CD8-positive, alpha-beta memory T cell (primary cell): ENCODE measurements around the gene LCP1. TPM values are rescaled to one million over a fixed set of nuclear protein-coding genes. Genes with fewer than 3 reads are reported as not detected.
A peak's percentile ranks its signal among the peaks of the same experiment; 100 is the strongest.

Experiments used
- CTCF ChIA-PET: fragments of 350-600 bp; sonication (Branson Sonifier 250); formaldehyde crosslinking; loops from one replicate; lab custom pipeline; 2021; ENCODE audit warnings: antibody characterized with exemption; lab: Charles Lee
- POLR2A ChIA-PET: fragments of 350-600 bp; sonication (Branson Sonifier 250); formaldehyde crosslinking; loops from one replicate; lab custom pipeline; 2021; ENCODE audit warnings: antibody characterized with exemption; lab: Charles Lee
- DNase-seq, 5 donors: peaks; one replicate each; pipeline versions ENCODE4 v3.0.0 to v3.0.0-alpha.2; 2020 to 2022; ENCODE audit warnings: mixed read lengths in 1 of 5
- H3K27ac ChIP-seq: one replicate; pipeline ENCODE4 v1.7.0; 2013; ENCODE audit warnings: low read depth, mild to moderate bottlenecking, low read length, moderate library complexity
- H3K27me3 ChIP-seq: 2 replicates; pipeline ENCODE4 v1.7.0; 2013; ENCODE audit warnings: low read length, mild to moderate bottlenecking; ENCODE audit not compliant: insufficient read depth, poor library complexity, severe bottlenecking
- H3K36me3 ChIP-seq: 2 replicates; pipeline ENCODE4 v1.7.0; 2013; ENCODE audit warnings: mild to moderate bottlenecking, low read length, moderate library complexity; ENCODE audit not compliant: insufficient read depth
- H3K4me1 ChIP-seq: 2 replicates; pipeline ENCODE4 v1.7.0; 2013; ENCODE audit warnings: mild to moderate bottlenecking, low read length, moderate library complexity; ENCODE audit not compliant: insufficient read depth
- H3K4me3 ChIP-seq: 2 replicates; pipeline ENCODE4 v1.7.0; 2013; ENCODE audit warnings: mild to moderate bottlenecking, low read length
- H3K9me3 ChIP-seq: 2 replicates; pipeline ENCODE4 v1.7.0; 2013; ENCODE audit warnings: mild to moderate bottlenecking, low read length
- H3K27ac Mint-ChIP-seq, 8 donors: one replicate each; pipeline ENCODE4 v1.8.0; 2020 to 2021; ENCODE audit warnings: mixed read lengths in 8 of 8, mild to moderate bottlenecking in 6 of 8, inconsistent platforms in 3 of 8, moderate library complexity in 3 of 8
- H3K27me3 Mint-ChIP-seq, 2 donors: one replicate each; pipeline ENCODE4 v1.8.0; 2020 to 2021; ENCODE audit warnings: mixed read lengths in 2 of 2, mild to moderate bottlenecking in 1 of 2, moderate library complexity in 1 of 2
- H3K36me3 Mint-ChIP-seq, 3 donors: one replicate each; pipeline ENCODE4 v1.8.0; 2020 to 2021; ENCODE audit warnings: mixed read lengths in 3 of 3, inconsistent platforms in 1 of 3, mild to moderate bottlenecking in 1 of 3
- H3K4me1 Mint-ChIP-seq, 3 donors: one replicate each; pipeline ENCODE4 v1.8.0; 2020 to 2021; ENCODE audit warnings: mixed read lengths in 3 of 3, inconsistent platforms in 1 of 3, mild to moderate bottlenecking in 1 of 3
- H3K4me3 Mint-ChIP-seq, 7 donors: one replicate each; pipeline ENCODE4 v1.8.0; 2020 to 2021; ENCODE audit warnings: mixed read lengths in 7 of 7, mild to moderate bottlenecking in 6 of 7, moderate library complexity in 4 of 7, inconsistent platforms in 2 of 7
- H3K9me3 Mint-ChIP-seq, 5 donors: one replicate each; pipeline ENCODE4 v1.8.0; 2020 to 2022; ENCODE audit warnings: mixed read lengths in 5 of 5, mild to moderate bottlenecking in 3 of 5, moderate library complexity in 2 of 5, inconsistent platforms in 1 of 5
- polyA plus RNA-seq: library from polyadenylated mRNA; unstranded; fragments of 300-500 nt; fragmentation: Illumina TruSeq; gene quantifications from one replicate; pipeline ENCODE4 v1.2.3, GENCODE V29; 2021
- total RNA-seq, 2 experiments: library from RNA; stranded (reverse); gene quantifications; one replicate each; pipeline ENCODE4 v1.2.3, GENCODE V29; 2021

Gene LCP1
- total and polyA plus RNA-seq, 3 experiments from 2014 or later: 838 to 1,545 (median 869) TPM

- H3K36me3 Mint-ChIP-seq: no peaks in the 10 kb centered on the region
- ChIA-PET CTCF (no interaction called here), POLR2A (no interaction called here)
- no peaks in the 10 kb centered on the region for H3K9me3 Mint-ChIP-seq
- H3K27me3 ChIP-seq: no peaks in the 10 kb centered on the region
- H3K4me1 ChIP-seq: no peaks in the 10 kb centered on the region
- H3K4me3 Mint-ChIP-seq: no peak overlapping the region
- no peak for DNase-seq
- H3K9me3 ChIP-seq: no peaks in the 10 kb centered on the region
- peaks cover 6 to 17% of the 10 kb centered on the region in 2 donors for H3K27me3 Mint-ChIP-seq
- H3K27ac Mint-ChIP-seq: no peak overlapping the region
- H3K27ac ChIP-seq: no peak overlapping the region
- no peak overlapping the region for H3K4me3 ChIP-seq
- peaks cover 1 to 9% (median 5%) of the 10 kb centered on the region in 3 donors for H3K4me1 Mint-ChIP-seq
- no peaks in the 10 kb centered on the region for H3K36me3 ChIP-seq
Measured at GRCh38 chr13:46103037-46103436, 78.9 kb downstream of the LCP1 start.

- CTCF ChIA-PET: no interaction called here
- H3K36me3 Mint-ChIP-seq: no peaks in the 10 kb centered on the region
- H3K4me3 ChIP-seq: no peak overlapping the region
- no peaks in the 10 kb centered on the region for H3K4me1 ChIP-seq
- no peak overlapping the region for H3K4me3 Mint-ChIP-seq
- H3K27me3 Mint-ChIP-seq: peaks cover 6 to 12% of the 10 kb centered on the region in 2 donors
- no peaks in the 10 kb centered on the region for H3K9me3 ChIP-seq
- DNase-seq: no peak
- H3K27ac Mint-ChIP-seq: no peak overlapping the region
- no peaks in the 10 kb centered on the region for H3K27me3 ChIP-seq
- no peaks in the 10 kb centered on the region for H3K9me3 Mint-ChIP-seq
- H3K4me1 Mint-ChIP-seq: peaks cover under 1 to 5% (median 5%) of the 10 kb centered on the region in 3 donors
- no peaks in the 10 kb centered on the region for H3K36me3 ChIP-seq
- no peak overlapping the region for H3K27ac ChIP-seq
- POLR2A ChIA-PET: interaction anchor here (0.6 kb wide), 1 partner anchor 77 kb away, joined by 3 read pairs; no protein-coding TSS in a partner anchor
Measured at GRCh38 chr13:46102255-46102605, 79.7 kb downstream of the LCP1 start.

GRCh38 chr13:46101484-46102254 is 80.3 kb downstream of the LCP1 start:
- DNase-seq: no peak
- no peaks in the 10 kb centered on the region for H3K9me3 ChIP-seq
- Mint-ChIP-seq H3K27ac (no peak overlapping the region), H3K4me1 (no peaks in the 10 kb centered on the region), H3K27me3 (peaks cover 4 to 11% of the 10 kb centered on the region in 2 donors), H3K4me3 (no peak overlapping the region), H3K36me3 (no peaks in the 10 kb centered on the region), H3K9me3 (no peaks in the 10 kb centered on the region)
- no peak overlapping the region for H3K27ac ChIP-seq
- no peaks in the 10 kb centered on the region for H3K4me1 ChIP-seq
- CTCF ChIA-PET: no interaction called here
- no peaks in the 10 kb centered on the region for H3K27me3 ChIP-seq
- POLR2A ChIA-PET: interaction anchor here (0.6 kb wide), 1 partner anchor 76 kb away, joined by 3 read pairs; no protein-coding TSS in a partner anchor
- no peak overlapping the region for H3K4me3 ChIP-seq
- H3K36me3 ChIP-seq: no peaks in the 10 kb centered on the region

- Histone ChIP-seq H3K4me1 (no peaks in the 10 kb centered on the region), H3K36me3 (no peaks in the 10 kb centered on the region), H3K9me3 (no peaks in the 10 kb centered on the region), H3K27me3 (no peaks in the 10 kb centered on the region), H3K27ac (no peak overlapping the region), H3K4me3 (no peak overlapping the region)
- H3K9me3 Mint-ChIP-seq: no peaks in the 10 kb centered on the region
- H3K4me1 Mint-ChIP-seq: no peaks in the 10 kb centered on the region
- ChIA-PET CTCF (no interaction called here), POLR2A (no interaction called here)
- no peak for DNase-seq
- H3K27ac Mint-ChIP-seq: no peak overlapping the region
- no peak overlapping the region for H3K4me3 Mint-ChIP-seq
- peaks cover 0 to 3% (median 0%) of the 10 kb centered on the region in 3 donors for H3K36me3 Mint-ChIP-seq
- peaks cover 6 to 12% of the 10 kb centered on the region in 2 donors for H3K27me3 Mint-ChIP-seq
Measured at GRCh38 chr13:46101002-46101401, 81.0 kb downstream of the LCP1 start.

- Histone ChIP-seq H3K4me3 (no peak overlapping the region), H3K9me3 (no peaks in the 10 kb centered on the region), H3K36me3 (no peaks in the 10 kb centered on the region), H3K27ac (no peak overlapping the region), H3K4me1 (no peaks in the 10 kb centered on the region), H3K27me3 (no peaks in the 10 kb centered on the region)
- Mint-ChIP-seq H3K4me3 (no peak overlapping the region), H3K9me3 (no peaks in the 10 kb centered on the region), H3K4me1 (no peaks in the 10 kb centered on the region), H3K27ac (peak overlapping the region in 1 of 8 donors; percentile 1), H3K27me3 (peaks cover 4 to 17% of the 10 kb centered on the region in 2 donors), H3K36me3 (peaks cover 0 to 3% (median 0%) of the 10 kb centered on the region in 3 donors)
- CTCF ChIA-PET: no interaction called here
- DNase-seq: no peak
- POLR2A ChIA-PET: no interaction called here
Measured at GRCh38 chr13:46100191-46100815, 81.7 kb downstream of the LCP1 start.

GRCh38 chr13:46097663-46098062 is 84.3 kb downstream of the LCP1 start:
- CTCF ChIA-PET: no interaction called here
- no peak overlapping the region for H3K4me3 Mint-ChIP-seq
- POLR2A ChIA-PET: no interaction called here

GRCh38 chr13:46097015-46097414 is 85.0 kb downstream of the LCP1 start:
- peaks cover 0 to 7% (median 0%) of the 10 kb centered on the region in 3 donors for H3K36me3 Mint-ChIP-seq
- CTCF ChIA-PET: no interaction called here
- POLR2A ChIA-PET: no interaction called here

More at GRCh38 chr13:46097663-46098062, 84.3 kb downstream of the LCP1 start:
- Histone ChIP-seq H3K4me1 (no peaks in the 10 kb centered on the region), H3K36me3 (no peaks in the 10 kb centered on the region), H3K27ac (no peak overlapping the region), H3K9me3 (no peaks in the 10 kb centered on the region), H3K4me3 (no peak overlapping the region), H3K27me3 (no peaks in the 10 kb centered on the region)
- H3K27ac Mint-ChIP-seq: no peak overlapping the region
- H3K9me3 Mint-ChIP-seq: no peaks in the 10 kb centered on the region
- no peak for DNase-seq
- H3K36me3 Mint-ChIP-seq: peaks cover 0 to 7% (median 0%) of the 10 kb centered on the region in 3 donors
- H3K27me3 Mint-ChIP-seq: peaks cover 6 to 26% of the 10 kb centered on the region in 2 donors
- H3K4me1 Mint-ChIP-seq: no peaks in the 10 kb centered on the region

GRCh38 chr13:46094478-46094877 is 87.5 kb downstream of the LCP1 start:
- Mint-ChIP-seq H3K27me3 (peaks cover 12 to 39% of the 10 kb centered on the region in 2 donors), H3K36me3 (peaks cover 0 to 7% (median 0%) of the 10 kb centered on the region in 3 donors), H3K9me3 (no peaks in the 10 kb centered on the region), H3K4me3 (no peak overlapping the region), H3K4me1 (no peaks in the 10 kb centered on the region), H3K27ac (no peak overlapping the region)
- H3K4me3 ChIP-seq: no peak overlapping the region
- H3K36me3 ChIP-seq: no peaks in the 10 kb centered on the region
- no peaks in the 10 kb centered on the region for H3K4me1 ChIP-seq
- H3K9me3 ChIP-seq: no peaks in the 10 kb centered on the region
- CTCF ChIA-PET: no interaction called here
- H3K27me3 ChIP-seq: no peaks in the 10 kb centered on the region
- POLR2A ChIA-PET: no interaction called here
- no peak for DNase-seq
- no peak overlapping the region for H3K27ac ChIP-seq

More at GRCh38 chr13:46097015-46097414, 85.0 kb downstream of the LCP1 start:
- H3K27ac Mint-ChIP-seq: peak overlapping the region in 1 of 8 donors; percentile 13
- no peak for DNase-seq
- no peaks in the 10 kb centered on the region for H3K27me3 ChIP-seq
- H3K4me1 ChIP-seq: no peaks in the 10 kb centered on the region
- no peak overlapping the region for H3K27ac ChIP-seq
- H3K4me1 Mint-ChIP-seq: no peaks in the 10 kb centered on the region
- no peak overlapping the region for H3K4me3 Mint-ChIP-seq
- H3K9me3 ChIP-seq: no peaks in the 10 kb centered on the region
- no peaks in the 10 kb centered on the region for H3K9me3 Mint-ChIP-seq
- H3K36me3 ChIP-seq: no peaks in the 10 kb centered on the region
- H3K27me3 Mint-ChIP-seq: peaks cover 9 to 33% of the 10 kb centered on the region in 2 donors
- no peak overlapping the region for H3K4me3 ChIP-seq
